HG02870 (cell line): Measurements from ENCODE around the gene A2M.

ENCODE experiments used
- ATAC-seq: cut with Tn5 transposase; IDR thresholded peaks from one replicate; pipeline ENCODE4 v1.9.1; 2021; ENCODE audit warnings: mild to moderate bottlenecking, moderate library complexity; ENCODE audit not compliant: unreplicated experiment

Gene A2M

GRCh38 chr12:9074484-9075137 lies 41.1 kb downstream of the A2M start:
- ATAC-seq: no peak

- no peak for ATAC-seq
Measured at GRCh38 chr12:9073076-9073475, 42.6 kb downstream of the A2M start.

- ATAC-seq: no peak
Measured at GRCh38 chr12:9072481-9073038, 43.2 kb downstream of the A2M start.

GRCh38 chr12:9071969-9072368 lies 43.8 kb downstream of the A2M start:
- no peak for ATAC-seq

- ATAC-seq: no peak
Measured at GRCh38 chr12:9071518-9071917, 44.2 kb downstream of the A2M start.

- ATAC-seq: no peak
Measured at GRCh38 chr12:9070351-9070750, 45.4 kb downstream of the A2M start.

- no peak for ATAC-seq
Measured at GRCh38 chr12:9068600-9068999, 47.1 kb downstream of the A2M start.

GRCh38 chr12:9068086-9068485 lies 47.6 kb downstream of the A2M start:
- no peak for ATAC-seq

GRCh38 chr12:9066755-9067423 lies 48.8 kb downstream of the A2M start:
- no peak for ATAC-seq

- no peak for ATAC-seq
Measured at GRCh38 chr12:9066183-9066623, 49.5 kb downstream of the A2M start.

GRCh38 chr12:9065607-9065856 lies 50.2 kb downstream of the A2M start:
- ATAC-seq: no peak

- ATAC-seq: no peak
Measured at GRCh38 chr12:9064815-9065606, 50.7 kb downstream of the A2M start.

- peak; percentile 61 for ATAC-seq
Measured at GRCh38 chr12:9064201-9064814, 51.4 kb downstream of the A2M start.

- no peak for ATAC-seq
Measured at GRCh38 chr12:9052610-9053009, 63.1 kb downstream of the A2M start.

GRCh38 chr12:9051158-9051550 lies 64.6 kb downstream of the A2M start:
- ATAC-seq: no peak

- ATAC-seq: no peak
Measured at GRCh38 chr12:9050521-9051157, 65.1 kb downstream of the A2M start.

GRCh38 chr12:9049520-9050133 lies 66.1 kb downstream of the A2M start:
- ATAC-seq: no peak

- no peak for ATAC-seq
Measured at GRCh38 chr12:9048930-9049329, 66.8 kb downstream of the A2M start.

- no peak for ATAC-seq
Measured at GRCh38 chr12:9047105-9047504, 68.6 kb downstream of the A2M start.

GRCh38 chr12:9043766-9044165 lies 72.0 kb downstream of the A2M start:
- no peak for ATAC-seq

- ATAC-seq: no peak
Measured at GRCh38 chr12:9041321-9041720, 74.4 kb downstream of the A2M start.
